Limb (tissue), 2 donors: Measurements from ENCODE around the gene LRRC49.
A peak's percentile ranks its signal among the peaks of the same experiment; 100 is the strongest.
"Not testable (repeated sequence)": the region's sequence is repeated elsewhere in the genome, so short reads cannot be mapped to it uniquely, and the experiment has no call there.

Experiments used
- DNase-seq, 2 donors: peaks; one replicate each; pipeline ENCODE4 v3.0.0-alpha.2; 2016; ENCODE audit errors: extremely low spot score in 2 of 2

Gene LRRC49

GRCh38 chr15:70974004-70974832 lies 81.6 kb downstream of the LRRC49 start:
- DNase-seq, result peak in 1 of 2 donors; percentile 59

GRCh38 chr15:70976851-70977250 lies 84.2 kb downstream of the LRRC49 start:
- DNase-seq, result peak in 1 of 2 donors; percentile 55

- DNase-seq, result peak in 1 of 2 donors; percentile 75
These were observed 102.9 kb downstream of the LRRC49 start for GRCh38 chr15:70995383-70995970.

- no peak for DNase-seq
These were observed 105.7 kb downstream of the LRRC49 start for GRCh38 chr15:70998319-70998718.

GRCh38 chr15:71002316-71002715 lies 109.7 kb downstream of the LRRC49 start:
- peak in 1 of 2 donors; percentile 43 for DNase-seq

GRCh38 chr15:71003319-71003718 lies 110.7 kb downstream of the LRRC49 start:
- DNase-seq, result no peak

GRCh38 chr15:71004506-71004905 lies 111.9 kb downstream of the LRRC49 start:
- DNase-seq, result not testable (repeated sequence)

- DNase-seq, result no peak
These were observed 113.3 kb downstream of the LRRC49 start for GRCh38 chr15:71005895-71006294.

GRCh38 chr15:71008250-71008870 lies 115.7 kb downstream of the LRRC49 start:
- DNase-seq, result no peak

- DNase-seq, result no peak
These were observed 117.8 kb downstream of the LRRC49 start for GRCh38 chr15:71010472-71010871.

GRCh38 chr15:71010997-71011396 lies 118.4 kb downstream of the LRRC49 start:
- DNase-seq, result no peak

GRCh38 chr15:71011503-71012155 lies 119.0 kb downstream of the LRRC49 start:
- DNase-seq, result peak in 1 of 2 donors; percentile 62

GRCh38 chr15:71013446-71013845 lies 120.8 kb downstream of the LRRC49 start:
- no peak for DNase-seq

GRCh38 chr15:71015342-71015741 lies 122.7 kb downstream of the LRRC49 start:
- no peak for DNase-seq

GRCh38 chr15:71031232-71031631 lies 138.6 kb downstream of the LRRC49 start:
- DNase-seq, result not testable (repeated sequence)

- DNase-seq, result not testable (repeated sequence)
These were observed 142.9 kb downstream of the LRRC49 start for GRCh38 chr15:71035478-71035877.

GRCh38 chr15:71042356-71042922 lies 149.8 kb downstream of the LRRC49 start:
- DNase-seq, result no peak

- DNase-seq, result no peak
These were observed 150.7 kb downstream of the LRRC49 start for GRCh38 chr15:71043373-71043772.

- no peak for DNase-seq
These were observed 151.4 kb downstream of the LRRC49 start for GRCh38 chr15:71044006-71044405.

- not testable (repeated sequence) for DNase-seq
These were observed 153.5 kb downstream of the LRRC49 start for GRCh38 chr15:71046146-71046545.

GRCh38 chr15:71048913-71049675 lies 156.5 kb downstream of the LRRC49 start:
- no peak for DNase-seq
